HepG2 (cell line): ENCODE measurements around the gene ZNRF3.

ENCODE experiments used
- POLR2A ChIP-seq, 2 experiments: IDR thresholded peaks; 2 replicates each; pipeline ENCODE4 v1.6.1; 2011; ENCODE audit warnings: low read depth in 2 of 2, low read length in 2 of 2, mild to moderate bottlenecking in 1 of 2, moderate library complexity in 1 of 2; ENCODE audit not compliant: insufficient read depth in 1 of 2
- TF ChIP-seq, protein P1 (sequence below): sonication (generic); formaldehyde crosslinking; IDR thresholded peaks from 2 replicates; pipeline ENCODE4 v1.8.0; 2022; ENCODE audit warnings: mild to moderate bottlenecking, missing genetic modification reagents, moderate library complexity

GRCh38 chr22:28953403-28953802, 70.0 kb downstream of the ZNRF3 start:
- no peak for TF ChIP-seq POLR2A (IDR thresholded peaks at IDR 0.05; ENCODE audit: insufficient read depth in 1 of 2, low read depth in 2 of 2, low read length in 2 of 2)
- TF ChIP-seq, protein P1, sequence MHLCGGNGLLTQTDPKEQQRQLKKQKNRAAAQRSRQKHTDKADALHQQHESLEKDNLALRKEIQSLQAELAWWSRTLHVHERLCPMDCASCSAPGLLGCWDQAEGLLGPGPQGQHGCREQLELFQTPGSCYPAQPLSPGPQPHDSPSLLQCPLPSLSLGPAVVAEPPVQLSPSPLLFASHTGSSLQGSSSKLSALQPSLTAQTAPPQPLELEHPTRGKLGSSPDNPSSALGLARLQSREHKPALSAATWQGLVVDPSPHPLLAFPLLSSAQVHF, result no peak
